ENCODE data around the gene PHLDB2. TPM values are rescaled to one million over a fixed set of nuclear protein-coding genes. Genes with fewer than 3 reads are reported as not detected.

PHLDB2 gene
- total RNA-seq, 1 experiment from 2014 or later = 30.7 TPM

GRCh38 chr3:111919370-111920065, 60.5 kb downstream of the PHLDB2 start:
- Mint-ChIP-seq H3K9me3 (ENCODE audit: low read depth, unreplicated experiment) (peaks cover 5% of the 10 kb centered on the region), H3K4me1 (ENCODE audit: low read depth, unreplicated experiment) (peaks cover 46% of the 10 kb centered on the region), H3K36me3 (ENCODE audit: insufficient read depth, unreplicated experiment) (peaks cover 23% of the 10 kb centered on the region), H3K4me3 (ENCODE audit: low read depth, unreplicated experiment) (no peak overlapping the region), H3K27me3 (ENCODE audit: unreplicated experiment) (no peaks in the 10 kb centered on the region), H3K27ac (ENCODE audit: unreplicated experiment) (peak overlapping the region; percentile 16)
- no peak for DNase-seq
- intact Hi-C loops (cut with micrococcal nuclease; ENCODE audit: unreplicated experiment) = no loop called here
- BruUV-seq (replicated peaks) = no TSS peak
- no peak for TF ChIP-seq CTCF (IDR thresholded peaks at IDR 0.05; ENCODE audit: unreplicated experiment)
- CTCF ChIA-PET = no interaction called here

- no peak for TF ChIP-seq CTCF (IDR thresholded peaks at IDR 0.05; ENCODE audit: unreplicated experiment)
- Mint-ChIP-seq H3K36me3 (ENCODE audit: insufficient read depth, unreplicated experiment) (peaks cover 27% of the 10 kb centered on the region), H3K4me3 (ENCODE audit: low read depth, unreplicated experiment) (no peak overlapping the region), H3K27ac (ENCODE audit: unreplicated experiment) (no peak overlapping the region), H3K4me1 (ENCODE audit: low read depth, unreplicated experiment) (peaks cover 36% of the 10 kb centered on the region), H3K9me3 (ENCODE audit: low read depth, unreplicated experiment) (peaks cover 5% of the 10 kb centered on the region), H3K27me3 (ENCODE audit: unreplicated experiment) (no peaks in the 10 kb centered on the region)
- intact Hi-C loops (cut with micrococcal nuclease; ENCODE audit: unreplicated experiment) = no loop called here
- no TSS peak for BruUV-seq (replicated peaks)
- no peak for DNase-seq
- CTCF ChIA-PET = interaction anchor here (0.7 to 1.3 kb wide), 3 partner anchors 16 to 196 kb away, joined by 3 to 5 read pairs (median 3); no protein-coding TSS in a partner anchor
Observed at GRCh38 chr3:111921181-111921580, 62.1 kb downstream of the PHLDB2 start.

- no peak for DNase-seq
- no peak for TF ChIP-seq CTCF (IDR thresholded peaks at IDR 0.05; ENCODE audit: unreplicated experiment)
- Mint-ChIP-seq H3K4me3 (ENCODE audit: low read depth, unreplicated experiment) (peak overlapping the region; percentile 2), H3K4me1 (ENCODE audit: low read depth, unreplicated experiment) (peaks cover 21% of the 10 kb centered on the region), H3K36me3 (ENCODE audit: insufficient read depth, unreplicated experiment) (peaks cover 27% of the 10 kb centered on the region), H3K27me3 (ENCODE audit: unreplicated experiment) (no peaks in the 10 kb centered on the region), H3K27ac (ENCODE audit: unreplicated experiment) (peak overlapping the region; percentile 95), H3K9me3 (ENCODE audit: low read depth, unreplicated experiment) (peaks cover 5% of the 10 kb centered on the region)
- CTCF ChIA-PET = no interaction called here
- intact Hi-C loops (cut with micrococcal nuclease; ENCODE audit: unreplicated experiment) = no loop called here
- BruUV-seq (replicated peaks) = no TSS peak
Observed at GRCh38 chr3:111923095-111923771, 64.2 kb downstream of the PHLDB2 start.

- Mint-ChIP-seq H3K36me3 (ENCODE audit: insufficient read depth, unreplicated experiment) (peaks cover 27% of the 10 kb centered on the region), H3K27ac (ENCODE audit: unreplicated experiment) (peak overlapping the region; percentile 95), H3K4me1 (ENCODE audit: low read depth, unreplicated experiment) (peaks cover 21% of the 10 kb centered on the region), H3K27me3 (ENCODE audit: unreplicated experiment) (no peaks in the 10 kb centered on the region), H3K9me3 (ENCODE audit: low read depth, unreplicated experiment) (peaks cover 5% of the 10 kb centered on the region), H3K4me3 (ENCODE audit: low read depth, unreplicated experiment) (peak overlapping the region; percentile 2)
- no peak for TF ChIP-seq CTCF (IDR thresholded peaks at IDR 0.05; ENCODE audit: unreplicated experiment)
- CTCF ChIA-PET = no interaction called here
- no TSS peak for BruUV-seq (replicated peaks)
- DNase-seq = no peak
- intact Hi-C loops (cut with micrococcal nuclease; ENCODE audit: unreplicated experiment) = no loop called here
Observed at GRCh38 chr3:111923806-111924205, 64.7 kb downstream of the PHLDB2 start.

All from Calu3 (cell line).